PC-3 (cell line): ENCODE results near the gene KCNH5. TPM values are rescaled to one million over a fixed set of nuclear protein-coding genes. Genes with fewer than 3 reads are reported as not detected.

Experiments used
- ATAC-seq: fragments of 200-7000 bp; cut with Tn5 transposase; 2 replicates; pipeline ENCODE4 v1.9.1; 2020; ENCODE audit warnings: mild to moderate bottlenecking, moderate library complexity
- BruUV-seq: library from RNA; stranded (reverse); fragments of 400-500 nt; replicated peaks from 2 replicates; lab custom pipeline; 2021; lab: Mats Ljungman, UMichigan
- CTCF ChIA-PET: fragments of 300-600 bp; sonication (Branson Sonifier 250); formaldehyde crosslinking; loops from one replicate; lab custom pipeline; 2022; ENCODE audit warnings: antibody characterized with exemption; lab: Charles Lee
- POLR2A ChIA-PET: fragments of 300-600 bp; sonication (Branson Sonifier 250); formaldehyde crosslinking; loops from one replicate; lab custom pipeline; 2022; ENCODE audit warnings: antibody characterized with exemption; ENCODE audit not compliant: unreplicated experiment; lab: Charles Lee
- DNase-seq: peaks from one replicate; pipeline ENCODE4 v3.0.0-alpha.2; 2015
- H2AFZ ChIP-seq: fragments of 300-600 bp; sonication (generic); 2 replicates; pipeline ENCODE4 v1.6.0; 2016; ENCODE audit warnings: antibody characterized with exemption, low read length
- H3F3A ChIP-seq: fragments of 300-600 bp; sonication (generic); one replicate; pipeline ENCODE4 v1.6.0; 2017; ENCODE audit warnings: antibody characterized with exemption, low read length, control low read depth, mild to moderate bottlenecking; ENCODE audit not compliant: unreplicated experiment
- H3K27ac ChIP-seq: fragments of 300-600 bp; sonication (generic); 2 replicates; pipeline ENCODE4 v1.5.1; 2016; ENCODE audit warnings: mild to moderate bottlenecking, low read length
- H3K27me3 ChIP-seq: fragments of 300-600 bp; sonication (generic); 2 replicates; pipeline ENCODE4 v1.6.1; 2016; ENCODE audit warnings: low read length, mixed read lengths
- H3K36me3 ChIP-seq: fragments of 300-600 bp; sonication (generic); 2 replicates; pipeline ENCODE4 v1.6.1; 2016; ENCODE audit warnings: low read depth, mixed run types, low read length, mixed read lengths
- H3K4me1 ChIP-seq: fragments of 300-600 bp; sonication (generic); 2 replicates; pipeline ENCODE4 v1.5.1; 2016; ENCODE audit warnings: low read length; ENCODE audit not compliant: insufficient read depth
- H3K4me2 ChIP-seq: fragments of 300-600 bp; sonication (generic); 2 replicates; pipeline ENCODE4 v1.6.0; 2016; ENCODE audit warnings: low read length
- H3K4me3 ChIP-seq: fragments of 300-600 bp; sonication (generic); 2 replicates; pipeline ENCODE4 v1.5.1; 2016; ENCODE audit warnings: mild to moderate bottlenecking, low read length, mixed read lengths
- H3K79me2 ChIP-seq: fragments of 300-600 bp; sonication (generic); 2 replicates; pipeline ENCODE4 v1.6.1; 2017; ENCODE audit warnings: low read length, mixed read lengths
- H3K9ac ChIP-seq: fragments of 300-600 bp; sonication (generic); 2 replicates; pipeline ENCODE4 v1.6.0; 2016; ENCODE audit warnings: mild to moderate bottlenecking, low read length
- H3K9me2 ChIP-seq: fragments of 300-600 bp; sonication (generic); replicated peaks from 2 replicates; pipeline ENCODE4 v1.6.1; 2016; ENCODE audit warnings: mixed run types, low read length, mixed read lengths
- H3K9me3 ChIP-seq: fragments of 300-600 bp; sonication (generic); 2 replicates; pipeline ENCODE4 v1.6.1; 2016; ENCODE audit warnings: low read length, mixed read lengths
- H4K20me1 ChIP-seq: fragments of 300-600 bp; sonication (generic); 2 replicates; pipeline ENCODE4 v1.6.1; 2016; ENCODE audit warnings: low read length, mixed read lengths
- EZH2 ChIP-seq: fragments of 300-600 bp; sonication (generic); IDR thresholded peaks from one replicate; pipeline ENCODE4 v1.6.1; 2017; ENCODE audit warnings: antibody characterized with exemption, mild to moderate bottlenecking, low read length; ENCODE audit not compliant: unreplicated experiment
- EZH2phosphoT487 ChIP-seq: fragments of 300-600 bp; sonication (generic); IDR thresholded peaks from 2 replicates; pipeline ENCODE4 v1.6.1; 2018; ENCODE audit warnings: mild to moderate bottlenecking, antibody characterized with exemption, low read length, borderline replicate concordance
- intact Hi-C: fragments of 100-400 bp; cut with micrococcal nuclease; formaldehyde crosslinking; loops from 2 replicates; pipeline ENCODE4 v1.9.0; 2023
- total RNA-seq: library from RNA; depleted of rRNA; stranded (reverse); fragments of >200 nt; gene quantifications from 2 replicates; pipeline ENCODE4 v1.2.3, GENCODE V29; 2014
- TF ChIP-seq, protein P1 (sequence below): fragments of 300-600 bp; sonication (generic); conservative IDR thresholded peaks from 2 replicates; pipeline ENCODE4 v1.5.1; 2017; ENCODE audit warnings: antibody characterized with exemption, low read depth, mild to moderate bottlenecking, low read length

Gene KCNH5
- total RNA-seq, 1 experiment from 2014 or later, result not detected

DNA sequence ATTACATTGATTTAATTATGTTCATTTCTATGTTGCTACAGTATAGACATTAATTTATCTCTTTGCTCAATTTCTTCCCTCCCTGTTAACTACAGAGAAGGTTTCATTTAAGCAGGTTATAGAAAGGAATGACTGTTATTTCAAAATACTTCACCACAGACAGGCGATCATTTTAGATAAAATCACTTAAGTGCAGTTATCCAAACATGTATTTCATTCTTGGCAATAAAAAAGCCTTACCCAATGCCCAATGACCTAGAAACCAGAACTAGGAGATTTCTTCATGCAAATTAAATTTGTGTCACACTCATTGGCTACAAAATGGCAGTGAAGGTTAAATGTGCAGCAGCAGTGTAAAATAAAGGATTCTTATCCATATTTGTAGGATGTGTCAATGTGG is 266.4 kb downstream of the KCNH5 start:
- Histone ChIP-seq H3K9ac (no peak overlapping the region), H4K20me1 (no peaks in the 10 kb centered on the region), H3K27me3 (peaks cover 4% of the 10 kb centered on the region), H3K4me1 (no peaks in the 10 kb centered on the region), H3K36me3 (no peaks in the 10 kb centered on the region), H2AFZ (no peak overlapping the region), H3K4me2 (no peak overlapping the region), H3K27ac (no peak overlapping the region), H3K79me2 (no peaks in the 10 kb centered on the region), H3F3A (no peaks in the 10 kb centered on the region), H3K9me3 (no peaks in the 10 kb centered on the region), H3K4me3 (no peak overlapping the region), H3K9me2 (no peaks in the 10 kb centered on the region)
- ATAC-seq, result no peak
- POLR2A ChIA-PET, result no interaction called here
- no peak for TF ChIP-seq EZH2
- TF ChIP-seq, protein P1, sequence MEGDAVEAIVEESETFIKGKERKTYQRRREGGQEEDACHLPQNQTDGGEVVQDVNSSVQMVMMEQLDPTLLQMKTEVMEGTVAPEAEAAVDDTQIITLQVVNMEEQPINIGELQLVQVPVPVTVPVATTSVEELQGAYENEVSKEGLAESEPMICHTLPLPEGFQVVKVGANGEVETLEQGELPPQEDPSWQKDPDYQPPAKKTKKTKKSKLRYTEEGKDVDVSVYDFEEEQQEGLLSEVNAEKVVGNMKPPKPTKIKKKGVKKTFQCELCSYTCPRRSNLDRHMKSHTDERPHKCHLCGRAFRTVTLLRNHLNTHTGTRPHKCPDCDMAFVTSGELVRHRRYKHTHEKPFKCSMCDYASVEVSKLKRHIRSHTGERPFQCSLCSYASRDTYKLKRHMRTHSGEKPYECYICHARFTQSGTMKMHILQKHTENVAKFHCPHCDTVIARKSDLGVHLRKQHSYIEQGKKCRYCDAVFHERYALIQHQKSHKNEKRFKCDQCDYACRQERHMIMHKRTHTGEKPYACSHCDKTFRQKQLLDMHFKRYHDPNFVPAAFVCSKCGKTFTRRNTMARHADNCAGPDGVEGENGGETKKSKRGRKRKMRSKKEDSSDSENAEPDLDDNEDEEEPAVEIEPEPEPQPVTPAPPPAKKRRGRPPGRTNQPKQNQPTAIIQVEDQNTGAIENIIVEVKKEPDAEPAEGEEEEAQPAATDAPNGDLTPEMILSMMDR, result no peak
- no peak for TF ChIP-seq EZH2phosphoT487
- intact Hi-C loops, result no loop called here
- no TSS peak for BruUV-seq
- DNase-seq, result no peak
- CTCF ChIA-PET, result no interaction called here

DNA sequence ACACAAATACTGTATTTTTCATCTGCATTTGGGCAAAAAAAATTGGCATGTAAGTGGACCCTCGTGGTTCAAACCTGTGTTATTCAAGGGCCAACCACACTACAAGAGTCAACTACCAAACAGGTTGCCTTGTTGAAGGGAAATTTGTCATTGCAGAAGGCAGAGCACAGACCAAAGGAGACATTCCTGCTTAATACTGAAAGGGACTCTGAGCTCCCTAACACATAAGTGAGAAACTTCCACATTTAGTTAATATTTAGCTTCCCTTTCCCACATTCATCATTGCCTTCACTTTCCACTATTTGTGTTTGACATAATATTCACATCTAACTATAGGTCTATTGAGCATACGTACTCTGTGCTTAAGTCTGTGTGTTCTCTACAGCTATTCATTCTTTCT is 266.9 kb downstream of the KCNH5 start:
- no peak for DNase-seq
- intact Hi-C loops, result no loop called here
- POLR2A ChIA-PET, result no interaction called here
- Histone ChIP-seq H3K27ac (no peak overlapping the region), H2AFZ (no peak overlapping the region), H3K9me2 (no peaks in the 10 kb centered on the region), H3K9me3 (no peaks in the 10 kb centered on the region), H3K27me3 (peaks cover 8% of the 10 kb centered on the region), H4K20me1 (no peaks in the 10 kb centered on the region), H3K79me2 (no peaks in the 10 kb centered on the region), H3K4me1 (no peaks in the 10 kb centered on the region), H3K9ac (no peak overlapping the region), H3K4me3 (no peak overlapping the region), H3K36me3 (no peaks in the 10 kb centered on the region), H3K4me2 (no peak overlapping the region), H3F3A (no peaks in the 10 kb centered on the region)
- ATAC-seq, result no peak
- no peak for TF ChIP-seq EZH2phosphoT487
- TF ChIP-seq, protein P1, result no peak
- no peak for TF ChIP-seq EZH2
- no TSS peak for BruUV-seq
- CTCF ChIA-PET, result no interaction called here

DNA sequence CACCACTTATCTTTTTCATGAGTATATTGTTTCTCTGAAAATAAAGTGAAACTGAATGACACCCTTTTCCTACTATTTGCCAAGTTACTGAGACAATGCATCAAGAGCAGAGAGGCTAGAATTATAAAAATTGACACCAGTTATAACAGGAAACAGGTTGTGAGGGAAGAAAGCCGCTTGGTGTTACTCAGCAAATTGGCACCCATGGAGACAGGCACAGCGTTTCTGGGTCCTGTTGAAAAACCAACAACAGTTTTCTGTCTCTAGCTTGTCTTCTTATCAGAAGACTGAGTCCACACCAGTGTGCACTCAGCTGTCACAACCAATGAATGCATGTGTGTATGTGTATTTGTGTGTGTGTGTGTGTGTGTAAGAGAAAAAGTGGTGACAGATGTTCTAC is 267.7 kb downstream of the KCNH5 start:
- Histone ChIP-seq H3K9me3 (no peaks in the 10 kb centered on the region), H3K4me1 (no peaks in the 10 kb centered on the region), H3F3A (no peaks in the 10 kb centered on the region), H3K36me3 (no peaks in the 10 kb centered on the region), H3K4me3 (no peak overlapping the region), H3K79me2 (no peaks in the 10 kb centered on the region), H3K4me2 (no peak overlapping the region), H3K27ac (no peak overlapping the region), H3K9ac (no peak overlapping the region), H4K20me1 (no peaks in the 10 kb centered on the region), H3K27me3 (peaks cover 12% of the 10 kb centered on the region), H3K9me2 (no peaks in the 10 kb centered on the region), H2AFZ (no peak overlapping the region)
- BruUV-seq, result no TSS peak
- no peak for DNase-seq
- ATAC-seq, result no peak
- ChIA-PET POLR2A (no interaction called here), CTCF (no interaction called here)
- intact Hi-C loops, result no loop called here
- TF ChIP-seq, protein P1, result no peak
- no peak for TF ChIP-seq EZH2
- TF ChIP-seq EZH2phosphoT487, result no peak
